GM18951 (cell line): ENCODE results near the gene KRT73.

ENCODE experiments used
- POLR2A ChIP-seq: IDR thresholded peaks from 4 replicates; pipeline ENCODE4 v1.6.1; 2011; ENCODE audit warnings: mild to moderate bottlenecking; ENCODE audit not compliant: insufficient read length, insufficient read depth; ENCODE audit errors: extremely low read depth
- in situ Hi-C: fragments of 300-500 bp; cut with MboI; formaldehyde crosslinking; loops from one replicate; pipeline ENCODE4 v1.12.0; 2022; ENCODE audit warnings: low sequenced_read_pairs, mixed read lengths, inconsistent platforms; ENCODE audit not compliant: unreplicated experiment

The KRT73 gene

GRCh38 chr12:52655720-52656124 is 37.4 kb upstream of the KRT73 start:
- no peak for TF ChIP-seq POLR2A
- in situ Hi-C loops: no loop called here

- no peak for TF ChIP-seq POLR2A
Observed at GRCh38 chr12:52655251-52655650, 36.9 kb upstream of the KRT73 start.

GRCh38 chr12:52651726-52652261 is 33.4 kb upstream of the KRT73 start, which contains the start of gene KRT2:
Gene KRT2, minus strand, starts transcription at chr12:52652211. Its CDS starts 69 bp downstream, at chr12:52652142.
- in situ Hi-C loops: no loop called here
- TF ChIP-seq POLR2A: no peak

More at GRCh38 chr12:52655251-52655650, 36.9 kb upstream of the KRT73 start:
- in situ Hi-C loops: no loop called here

- in situ Hi-C loops: no loop called here
- no peak for TF ChIP-seq POLR2A
Observed at GRCh38 chr12:52650520-52651081, 32.2 kb upstream of the KRT73 start.

GRCh38 chr12:52649066-52649465 is 30.7 kb upstream of the KRT73 start:
- in situ Hi-C loops: no loop called here
- no peak for TF ChIP-seq POLR2A

GRCh38 chr12:52648012-52648550 is 29.7 kb upstream of the KRT73 start:
- no peak for TF ChIP-seq POLR2A
- in situ Hi-C loops: no loop called here

GRCh38 chr12:52647601-52648000 is 29.2 kb upstream of the KRT73 start:
- in situ Hi-C loops: no loop called here
- no peak for TF ChIP-seq POLR2A

- in situ Hi-C loops: no loop called here
Observed at GRCh38 chr12:52646613-52647012, 28.3 kb upstream of the KRT73 start.

GRCh38 chr12:52645982-52646381 is 27.6 kb upstream of the KRT73 start:
- in situ Hi-C loops: no loop called here
- TF ChIP-seq POLR2A: no peak

More at GRCh38 chr12:52646613-52647012, 28.3 kb upstream of the KRT73 start:
- TF ChIP-seq POLR2A: no peak

- no peak for TF ChIP-seq POLR2A
- in situ Hi-C loops: no loop called here
Observed at GRCh38 chr12:52645120-52645761, 26.9 kb upstream of the KRT73 start.

- in situ Hi-C loops: no loop called here
Observed at GRCh38 chr12:52644078-52644415, 25.7 kb upstream of the KRT73 start.

GRCh38 chr12:52643233-52644077 is 25.1 kb upstream of the KRT73 start:
- in situ Hi-C loops: no loop called here
- TF ChIP-seq POLR2A: no peak

More at GRCh38 chr12:52644078-52644415, 25.7 kb upstream of the KRT73 start:
- no peak for TF ChIP-seq POLR2A

- TF ChIP-seq POLR2A: no peak
- in situ Hi-C loops: no loop called here
Observed at GRCh38 chr12:52641468-52641867, 23.1 kb upstream of the KRT73 start.
